ENCODE results near the gene MAN2B2. TPM values are rescaled to one million over a fixed set of nuclear protein-coding genes. Genes with fewer than 3 reads are reported as not detected.
"Not testable (repeated sequence)": the region's sequence is repeated elsewhere in the genome, so short reads cannot be mapped to it uniquely, and the experiment has no call there.

The MAN2B2 gene
- total and polyA plus RNA-seq, 7 donors, result 3.0 to 24.3 (median 18.7) TPM

DNA sequence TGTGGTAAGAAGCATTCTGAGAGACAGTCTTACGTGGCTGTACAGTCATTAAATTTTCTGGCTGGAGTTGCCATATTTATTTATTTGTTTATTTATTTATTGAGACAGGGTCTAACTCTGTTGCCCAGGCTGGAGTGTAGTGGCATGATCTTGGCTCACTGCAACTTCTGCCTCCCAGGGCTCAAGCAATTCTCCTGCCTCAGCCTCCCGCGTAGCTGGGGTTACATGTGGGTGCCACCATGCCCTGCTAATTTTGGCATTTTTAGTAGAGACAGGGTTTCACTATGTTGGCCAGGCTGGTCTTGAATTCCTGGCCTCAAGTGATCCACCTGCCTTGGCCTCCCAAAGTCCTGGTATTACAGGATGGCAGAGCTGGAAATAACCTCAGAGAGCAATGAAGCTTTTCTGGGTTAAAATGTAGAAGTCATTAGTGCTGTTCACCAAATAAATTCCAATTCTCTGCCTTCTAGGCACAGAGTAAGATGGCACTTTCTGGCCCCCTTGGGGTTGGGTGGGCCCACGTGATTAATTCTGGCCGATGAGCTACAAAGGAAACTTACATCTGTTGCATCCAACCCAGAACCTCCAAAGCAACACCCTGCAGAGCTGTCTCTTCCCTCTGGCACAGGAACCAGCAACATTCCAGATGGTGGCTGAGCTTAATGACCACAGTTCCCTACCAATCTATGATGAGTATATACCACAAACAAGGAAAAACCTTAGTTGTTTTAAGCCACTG lies 70.0 kb downstream of the MAN2B2 start:
- intact Hi-C loops (cut with DNase I), result loop anchor here (5.0 to 10.0 kb wide), 4 partner anchors 137 to 420 kb away; partner anchors contain the start of genes GRPEL1 and KIAA0232
- H3K9me3 ChIP-seq, result no peaks in the 10 kb centered on the region
- no peak for TF ChIP-seq EP300 (IDR thresholded peaks at IDR 0.05)
- TF ChIP-seq POLR2A (IDR thresholded peaks at IDR 0.05), result no peak
- TF ChIP-seq, protein P1, sequence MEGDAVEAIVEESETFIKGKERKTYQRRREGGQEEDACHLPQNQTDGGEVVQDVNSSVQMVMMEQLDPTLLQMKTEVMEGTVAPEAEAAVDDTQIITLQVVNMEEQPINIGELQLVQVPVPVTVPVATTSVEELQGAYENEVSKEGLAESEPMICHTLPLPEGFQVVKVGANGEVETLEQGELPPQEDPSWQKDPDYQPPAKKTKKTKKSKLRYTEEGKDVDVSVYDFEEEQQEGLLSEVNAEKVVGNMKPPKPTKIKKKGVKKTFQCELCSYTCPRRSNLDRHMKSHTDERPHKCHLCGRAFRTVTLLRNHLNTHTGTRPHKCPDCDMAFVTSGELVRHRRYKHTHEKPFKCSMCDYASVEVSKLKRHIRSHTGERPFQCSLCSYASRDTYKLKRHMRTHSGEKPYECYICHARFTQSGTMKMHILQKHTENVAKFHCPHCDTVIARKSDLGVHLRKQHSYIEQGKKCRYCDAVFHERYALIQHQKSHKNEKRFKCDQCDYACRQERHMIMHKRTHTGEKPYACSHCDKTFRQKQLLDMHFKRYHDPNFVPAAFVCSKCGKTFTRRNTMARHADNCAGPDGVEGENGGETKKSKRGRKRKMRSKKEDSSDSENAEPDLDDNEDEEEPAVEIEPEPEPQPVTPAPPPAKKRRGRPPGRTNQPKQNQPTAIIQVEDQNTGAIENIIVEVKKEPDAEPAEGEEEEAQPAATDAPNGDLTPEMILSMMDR (IDR thresholded peaks at IDR 0.05), result no peak
- no peak for TF ChIP-seq POLR2AphosphoS5 (IDR thresholded peaks at IDR 0.05)
- H3K36me3 ChIP-seq, result peaks cover 7 to 19% (median 16%) of the 10 kb centered on the region in 4 donors
- no peaks in the 10 kb centered on the region for H3K27me3 ChIP-seq
- H3K4me1 ChIP-seq, result peaks cover 0 to 27% (median 22%) of the 10 kb centered on the region in 4 donors
- WGBS, 2 donors, result 74% methylated on average over 5 of the region's 5 CpGs
- DNase-seq, result no peak
- no peak overlapping the region for H3K4me3 ChIP-seq
- H3K27ac ChIP-seq, result peak overlapping the region in 2 of 4 donors; percentile 34 to 96

DNA sequence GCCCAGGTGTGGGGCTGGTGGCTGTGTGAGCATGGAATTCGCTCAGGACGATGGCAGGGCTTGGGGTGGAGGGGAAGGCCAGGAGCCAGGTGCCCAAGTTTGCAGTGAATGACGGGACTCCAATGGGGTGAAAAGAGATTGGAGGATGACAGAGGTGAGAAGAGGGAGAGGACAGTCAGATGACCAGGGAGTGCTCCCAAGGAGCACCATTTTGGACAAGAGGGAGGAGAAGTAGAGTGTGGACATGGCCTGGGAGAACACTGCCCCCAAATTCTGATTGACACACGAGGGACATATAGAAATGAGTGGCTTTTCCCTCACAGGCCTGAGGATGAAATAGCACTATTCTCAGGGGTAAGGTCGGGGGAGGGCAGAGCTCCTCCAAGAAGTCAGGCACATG lies 72.2 kb downstream of the MAN2B2 start:
- WGBS, 2 donors, result 85% methylated on average over 5 of the region's 5 CpGs

DNA sequence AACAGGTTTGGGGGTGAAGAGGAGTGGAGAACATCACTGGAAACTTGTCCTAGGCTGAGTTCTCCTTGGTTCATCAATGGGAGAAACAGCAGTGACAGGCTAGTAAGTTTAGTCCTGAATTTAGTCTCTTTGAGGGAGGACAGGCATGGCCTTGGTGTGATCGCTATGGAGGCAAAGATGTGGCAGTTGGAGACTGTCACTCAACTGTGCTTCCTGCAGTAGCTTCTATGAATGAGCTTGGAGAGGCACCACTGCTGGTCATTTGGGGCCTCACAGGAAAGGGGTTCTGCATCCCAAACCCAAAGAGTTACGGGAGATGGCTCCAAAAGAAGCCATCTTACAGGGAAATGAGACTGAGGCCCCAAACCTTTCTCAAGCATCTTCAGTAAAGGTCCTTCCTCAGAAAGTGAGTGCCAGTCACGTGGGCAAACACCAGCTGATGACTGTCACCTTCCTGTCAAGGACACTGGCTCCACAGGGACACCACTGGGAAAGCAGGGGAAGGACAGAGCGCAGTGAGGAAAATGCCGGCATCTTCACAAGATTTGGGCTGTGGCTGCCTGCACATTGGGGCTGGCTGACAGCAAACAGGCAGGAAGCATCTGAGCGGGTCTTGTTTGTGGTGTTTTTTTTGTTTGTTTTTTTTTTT lies 72.7 kb downstream of the MAN2B2 start:
- intact Hi-C loops (cut with DNase I), result loop anchor here (5.0 to 10.0 kb wide), 2 partner anchors 340 to 417 kb away; partner anchors contain the start of gene GRPEL1
- 55 to 70% methylated on average over 6 of the region's 6 CpGs for WGBS, 2 donors
- Histone ChIP-seq H3K36me3 (peaks cover 5 to 9% (median 5%) of the 10 kb centered on the region in 4 donors), H3K9me3 (no peaks in the 10 kb centered on the region), H3K4me3 (no peak overlapping the region), H3K27ac (no peak overlapping the region), H3K27me3 (no peaks in the 10 kb centered on the region), H3K4me1 (peaks cover 0 to 11% (median 10%) of the 10 kb centered on the region in 4 donors)
- TF ChIP-seq POLR2A (IDR thresholded peaks at IDR 0.05), result no peak
- TF ChIP-seq EP300 (IDR thresholded peaks at IDR 0.05), result no peak
- TF ChIP-seq POLR2AphosphoS5 (IDR thresholded peaks at IDR 0.05), result no peak
- TF ChIP-seq, protein P1 (IDR thresholded peaks at IDR 0.05), result no peak
- no peak for DNase-seq

More for the DNA sequence above, 72.2 kb downstream of the MAN2B2 start:
- Histone ChIP-seq H3K27ac (no peak overlapping the region), H3K36me3 (peaks cover 7 to 14% (median 11%) of the 10 kb centered on the region in 4 donors), H3K9me3 (no peaks in the 10 kb centered on the region), H3K4me1 (peaks cover 0 to 16% (median 15%) of the 10 kb centered on the region in 4 donors), H3K27me3 (no peaks in the 10 kb centered on the region), H3K4me3 (no peak overlapping the region)
- DNase-seq, result no peak
- TF ChIP-seq POLR2AphosphoS5 (IDR thresholded peaks at IDR 0.05) (no peak), POLR2A (IDR thresholded peaks at IDR 0.05) (no peak), EP300 (IDR thresholded peaks at IDR 0.05) (no peak)
- TF ChIP-seq, protein P1 (IDR thresholded peaks at IDR 0.05), result no peak
- intact Hi-C loops (cut with DNase I), result loop anchor here (5.0 to 10.0 kb wide), 2 partner anchors 340 to 418 kb away; partner anchors contain the start of gene GRPEL1

- WGBS, 2 donors, result 91 to 92% methylated on average over 8 of the region's 8 CpGs
- intact Hi-C loops (cut with DNase I), result loop anchor here (5.0 to 10.0 kb wide), 2 partner anchors 338 to 416 kb away; partner anchors contain the start of gene GRPEL1
- Histone ChIP-seq H3K36me3 (no peaks in the 10 kb centered on the region), H3K4me3 (no peak overlapping the region), H3K4me1 (no peaks in the 10 kb centered on the region), H3K27ac (no peak overlapping the region), H3K9me3 (no peaks in the 10 kb centered on the region), H3K27me3 (no peaks in the 10 kb centered on the region)
- no peak for DNase-seq
- TF ChIP-seq, protein P1 (IDR thresholded peaks at IDR 0.05), result no peak
- no peak for TF ChIP-seq POLR2AphosphoS5 (IDR thresholded peaks at IDR 0.05)
- TF ChIP-seq POLR2A (IDR thresholded peaks at IDR 0.05), result no peak
- no peak for TF ChIP-seq EP300 (IDR thresholded peaks at IDR 0.05)
Observed at GRCh38 chr4:6649216-6649615, 74.2 kb downstream of the MAN2B2 start.

DNA sequence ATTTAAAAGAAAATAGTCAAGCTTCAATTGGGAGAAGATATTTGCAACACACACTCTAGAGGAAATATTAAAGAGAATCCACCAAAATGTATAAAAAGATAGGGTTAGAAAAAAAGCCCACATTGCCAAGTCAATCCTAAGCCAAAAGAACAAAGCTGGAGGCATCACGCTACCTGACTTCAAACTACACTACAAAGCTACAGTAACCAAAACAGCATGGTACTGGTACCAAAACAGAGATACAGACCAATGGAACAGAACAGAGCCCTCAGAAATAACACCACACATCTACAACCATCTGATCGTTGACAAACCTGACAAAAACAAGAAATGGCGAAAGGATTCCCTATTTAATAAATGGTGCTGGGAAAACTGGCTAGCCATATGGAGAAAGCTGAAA lies 79.2 kb downstream of the MAN2B2 start:
- H3K36me3 ChIP-seq; H3K27me3 ChIP-seq; H3K4me3 ChIP-seq; DNase-seq; intact Hi-C loops (cut with DNase I); H3K9me3 ChIP-seq; H3K27ac ChIP-seq: not testable (repeated sequence)
- peaks cover 0 to 12% (median 5%) of the 10 kb centered on the region in 4 donors for H3K4me1 ChIP-seq
- WGBS, 2 donors, result 48 to 71% methylated on average over 2 of the region's 3 CpGs

GRCh38 chr4:6655291-6655690 lies 80.3 kb downstream of the MAN2B2 start:
- H3K9me3 ChIP-seq; intact Hi-C loops (cut with DNase I); H3K4me3 ChIP-seq; H3K27me3 ChIP-seq; DNase-seq; H3K36me3 ChIP-seq; H3K27ac ChIP-seq: not testable (repeated sequence)
- H3K4me1 ChIP-seq, result peaks cover 0 to 15% (median 7%) of the 10 kb centered on the region in 4 donors
- WGBS, 2 donors, result 59 to 80% methylated on average over 2 of the region's 2 CpGs

Measured in sigmoid colon (tissue), 7 donors.